ENCODE data around the gene ERMAP.
A peak's percentile ranks its signal among the peaks of the same experiment; 100 is the strongest.

- TF ChIP-seq CTCF (IDR thresholded peaks at IDR 0.05; ENCODE audit: insufficient read depth, low read length) (no peak), REST (IDR thresholded peaks at IDR 0.05; ENCODE audit: insufficient replicate concordance, low read depth) (no peak), GABPA (IDR thresholded peaks at IDR 0.05; ENCODE audit: low read depth) (no peak), POLR2AphosphoS5 (IDR thresholded peaks at IDR 0.05; ENCODE audit: low read depth) (no peak), SPI1 (IDR thresholded peaks at IDR 0.05; ENCODE audit: borderline replicate concordance, low read depth) (peak; percentile 33; the same call in 1 of the 2 replicates)
Observed at GRCh38 chr1:42815941-42816584, 859 bp upstream of the ERMAP start.

Data from HL-60 (cell line).